ENCODE results near the gene SRSF5.

DNA sequence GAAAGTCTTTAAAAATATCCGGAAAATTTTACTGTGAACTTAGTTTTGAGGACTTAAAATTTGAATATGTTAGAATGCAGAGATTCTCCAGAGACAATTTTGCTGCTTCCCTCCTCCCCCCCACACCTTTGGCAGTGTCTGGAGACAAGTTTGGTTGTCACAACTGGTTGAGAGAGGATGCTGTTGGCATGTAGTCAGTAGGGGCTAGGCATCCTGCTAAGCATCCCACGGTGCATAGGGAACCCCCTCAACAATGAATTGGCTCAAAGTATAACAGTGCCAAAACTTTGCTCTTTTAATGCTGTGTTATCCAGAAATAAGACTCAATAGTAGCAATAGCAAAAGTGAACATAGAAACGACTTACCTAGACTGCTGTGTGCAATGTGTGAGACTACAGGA lies 3.6 kb downstream of the SRSF5 start:
- TF ChIP-seq POLR2AphosphoS5 (IDR thresholded peaks at IDR 0.05; ENCODE audit: borderline replicate concordance, low read depth, low read length) (no peak), EZH2 (IDR thresholded peaks at IDR 0.05) (no peak)
